HG03025 (cell line): Measurements from ENCODE around the gene EML6.

Experiments
- ATAC-seq: cut with Tn5 transposase; IDR thresholded peaks from one replicate; pipeline ENCODE4 v1.9.1; 2021; ENCODE audit warnings: mild to moderate bottlenecking, moderate library complexity; ENCODE audit not compliant: unreplicated experiment, low FRiP score

The EML6 gene

GRCh38 chr2:54789878-54790277, 66.4 kb downstream of the EML6 start:
- no peak for ATAC-seq

DNA sequence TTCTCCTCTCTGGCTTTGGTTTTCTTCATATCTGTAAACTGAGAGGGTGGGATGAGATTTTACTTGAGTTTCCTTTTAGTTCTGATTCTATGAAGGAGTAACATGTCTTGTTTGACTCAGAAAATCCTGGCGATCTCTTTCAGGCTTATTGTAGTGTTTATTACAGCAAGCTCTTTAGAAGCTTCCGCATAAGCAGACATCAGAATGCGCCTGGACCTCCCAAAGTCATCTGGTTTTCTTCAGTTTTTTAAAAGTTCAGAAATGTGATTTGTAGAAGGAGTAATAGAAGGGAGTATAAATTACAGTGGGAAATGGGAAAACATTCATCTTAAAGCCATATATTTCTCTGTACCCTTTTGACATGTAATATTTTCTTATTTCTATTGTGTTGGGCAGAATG, 68.4 kb downstream of the EML6 start:
- no peak for ATAC-seq

- no peak for ATAC-seq
These were observed 73.8 kb downstream of the EML6 start for GRCh38 chr2:54797307-54797706.

DNA sequence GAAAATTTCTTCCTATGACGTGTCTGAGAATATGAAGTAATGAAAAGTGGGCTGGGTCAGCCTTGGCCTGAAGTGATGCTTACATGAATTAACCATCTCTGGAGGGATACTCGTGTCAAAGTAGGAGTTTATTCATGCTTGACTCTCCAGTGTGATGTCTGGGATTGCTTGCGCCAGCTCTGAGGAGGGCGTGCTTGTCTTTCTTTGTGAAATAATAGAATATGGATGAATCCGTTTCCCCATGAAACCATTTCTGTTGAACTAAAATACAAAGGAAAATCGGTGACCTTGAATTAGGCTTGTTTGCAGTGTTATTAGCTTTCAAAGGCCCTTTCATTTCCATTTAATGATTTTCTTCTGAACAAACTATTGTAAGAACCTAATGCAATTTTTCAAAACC, 77.9 kb downstream of the EML6 start:
- no peak for ATAC-seq

DNA sequence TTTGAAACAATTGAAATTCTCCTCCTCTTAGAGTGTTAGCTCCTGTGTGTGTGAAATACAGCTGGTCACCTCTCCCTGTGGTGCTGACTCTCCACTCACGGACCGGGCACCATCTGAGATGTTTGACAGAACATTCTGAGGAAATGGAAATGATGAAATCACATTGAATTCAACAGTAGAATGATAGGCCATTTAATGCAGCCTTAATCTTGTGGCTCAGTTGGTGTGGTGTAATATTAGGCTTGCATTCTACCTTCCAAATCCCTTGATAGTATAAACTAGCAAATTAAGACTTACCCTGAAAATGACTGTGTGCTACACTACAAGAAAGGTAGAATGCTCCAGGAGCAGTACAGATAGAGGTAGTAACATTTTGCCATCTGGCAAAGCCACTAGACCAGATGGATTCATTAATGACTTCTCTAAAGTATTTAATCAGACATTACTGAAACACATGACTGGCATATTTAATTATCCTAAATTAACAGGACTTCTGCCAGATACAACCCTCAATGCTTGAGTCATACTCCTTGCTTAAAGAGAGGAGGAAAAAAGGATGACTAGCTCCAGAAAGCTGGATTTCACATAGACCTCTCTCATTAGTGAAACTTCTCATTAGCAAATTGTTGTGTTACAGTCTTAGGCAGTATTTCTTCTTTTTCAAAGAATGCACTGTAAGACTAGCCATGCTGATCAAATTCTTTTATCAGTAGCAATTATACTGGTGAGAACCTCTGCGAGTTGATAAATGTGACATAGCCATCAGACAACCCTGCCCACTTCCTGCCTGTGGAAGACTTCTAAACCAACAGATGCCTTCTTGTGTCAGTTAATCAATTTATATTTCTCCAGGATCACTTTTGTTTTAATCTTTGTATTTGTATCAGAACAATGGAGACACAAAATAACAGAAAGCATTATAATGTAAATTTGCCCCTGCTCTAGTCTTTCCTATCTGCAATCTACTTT, 80.6 kb downstream of the EML6 start:
- ATAC-seq, result no peak

GRCh38 chr2:54805255-54805654, 81.8 kb downstream of the EML6 start:
- no peak for ATAC-seq

DNA sequence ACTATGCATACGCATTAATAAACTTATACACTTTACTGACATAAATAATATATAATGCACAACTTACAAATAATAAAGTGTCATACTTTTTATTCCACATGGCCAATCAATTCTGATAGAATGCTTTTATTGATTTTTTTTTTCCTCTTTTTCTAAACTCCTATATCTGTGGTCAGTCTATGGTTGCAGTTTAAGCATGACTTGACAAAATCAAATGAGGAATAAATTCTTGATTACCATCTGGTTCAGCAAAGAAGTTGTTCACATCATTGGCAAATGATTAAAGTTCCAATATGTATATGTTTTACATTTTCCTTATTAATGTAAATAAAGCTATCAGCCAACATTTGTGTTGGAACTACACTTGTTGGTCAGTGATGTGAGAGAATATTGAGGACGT, 83.5 kb downstream of the EML6 start:
- no peak for ATAC-seq

DNA sequence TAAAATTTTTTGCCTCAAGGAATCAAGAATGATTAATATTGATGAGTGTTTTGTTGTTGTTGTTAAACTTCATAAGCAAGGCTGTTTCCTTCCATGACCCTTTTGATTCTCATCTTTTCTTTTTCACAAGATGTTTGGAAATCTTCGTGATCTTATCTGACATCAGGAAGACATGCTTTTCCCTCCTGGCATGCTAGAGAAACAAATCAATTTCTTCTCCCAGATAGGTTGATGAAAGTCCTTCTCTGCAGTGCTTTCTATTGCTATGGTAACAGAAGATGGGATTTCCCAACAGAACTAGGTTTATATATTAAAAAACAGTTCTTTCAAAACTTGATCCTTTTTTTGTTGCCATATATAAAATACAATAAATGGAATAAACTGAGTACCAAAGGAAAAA, 85.2 kb downstream of the EML6 start:
- no peak for ATAC-seq

GRCh38 chr2:54809819-54810218, 86.4 kb downstream of the EML6 start:
- no peak for ATAC-seq

DNA sequence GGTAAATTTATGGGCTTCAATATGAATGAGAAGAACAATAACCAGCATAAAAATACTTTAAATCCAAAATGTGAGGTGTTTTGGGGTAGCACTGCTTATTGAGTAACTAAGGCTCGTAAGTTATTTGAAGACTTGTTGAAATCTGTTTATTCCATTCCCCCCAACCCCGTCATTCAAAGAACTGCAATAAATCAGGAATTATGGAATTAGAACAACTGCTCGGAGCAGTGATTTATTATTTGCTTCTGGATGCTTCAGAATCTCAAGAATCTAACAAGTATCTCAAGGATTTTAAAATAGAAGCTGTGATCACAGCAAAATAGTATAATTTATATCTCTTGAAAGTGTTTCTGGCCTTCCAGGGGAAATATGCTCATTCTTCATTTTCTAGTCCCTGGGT, 86.8 kb downstream of the EML6 start:
- ATAC-seq, result no peak

- ATAC-seq, result no peak
These were observed 90.1 kb downstream of the EML6 start for GRCh38 chr2:54813584-54813983.

DNA sequence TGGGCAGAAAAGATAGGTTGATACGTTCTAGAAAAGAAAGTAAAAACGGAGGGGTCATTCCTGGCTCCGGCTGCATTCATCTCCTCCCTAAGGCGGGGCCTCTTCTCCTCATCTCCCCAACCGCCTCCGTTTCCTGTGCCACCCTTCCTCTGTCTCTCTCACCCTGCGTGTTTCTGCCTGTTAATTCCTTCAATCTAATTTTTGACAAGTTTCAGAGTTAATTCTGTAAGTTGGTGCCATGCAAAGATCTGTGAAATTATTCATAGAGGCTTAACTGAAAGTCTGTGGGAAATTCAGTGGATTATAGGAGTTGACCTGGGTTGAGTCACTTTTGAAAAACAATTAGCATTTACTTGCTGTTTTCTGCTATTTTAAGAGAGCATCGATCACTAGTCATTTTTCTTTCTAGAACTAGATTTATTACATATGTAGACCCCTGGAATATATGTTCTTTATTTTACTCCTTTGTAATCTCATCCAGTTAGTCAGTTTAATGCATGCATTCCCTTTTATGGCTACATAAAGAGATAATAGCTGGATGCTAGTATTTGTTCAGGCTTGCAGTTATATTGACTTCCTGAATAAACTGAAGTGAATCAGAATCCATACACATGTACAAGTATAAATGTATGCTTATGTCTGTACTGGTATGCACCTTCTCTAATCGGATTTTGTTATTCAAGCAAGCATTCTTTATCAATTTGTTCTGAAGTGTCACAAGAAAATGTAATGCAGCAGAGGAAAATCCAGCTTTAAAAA, 91.1 kb downstream of the EML6 start:
- no peak for ATAC-seq

DNA sequence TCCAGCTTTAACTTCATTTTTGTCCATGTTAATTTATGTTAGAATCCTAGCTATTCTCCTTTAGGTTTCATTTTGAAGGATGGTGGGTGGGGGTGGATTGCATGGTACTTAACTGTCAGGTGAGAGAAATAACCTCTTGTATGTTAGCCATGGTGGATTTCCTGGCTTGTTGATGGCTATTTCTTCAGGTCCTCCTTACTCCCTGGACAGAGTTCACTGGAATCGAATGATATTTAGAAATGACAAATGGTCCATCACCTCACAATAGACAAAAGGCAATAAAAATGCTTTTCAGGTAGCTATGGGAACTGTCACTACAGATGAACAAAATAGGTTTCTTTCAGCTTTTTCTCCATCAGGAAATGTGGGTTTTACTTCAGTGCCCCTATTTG, 91.7 kb downstream of the EML6 start:
- no peak for ATAC-seq

DNA sequence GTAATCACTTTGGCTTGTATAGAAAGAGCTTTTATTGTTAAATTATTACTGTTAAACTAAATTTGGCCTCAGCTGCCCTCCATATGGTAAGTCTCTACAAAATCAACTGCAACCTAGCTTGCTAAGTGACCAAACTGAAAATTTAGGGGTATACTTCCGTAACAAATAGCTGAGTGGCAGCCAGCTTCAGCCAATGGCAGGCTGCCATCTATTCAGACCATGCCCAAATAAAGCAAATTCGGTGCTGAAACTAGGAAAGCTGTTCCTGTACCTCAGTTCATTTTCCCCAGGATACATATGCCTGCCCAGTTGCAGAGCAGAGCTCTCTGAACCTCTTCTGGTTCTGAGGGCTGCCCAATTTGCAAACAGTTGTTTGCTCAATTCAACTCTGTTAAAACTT, 94.8 kb downstream of the EML6 start:
- no peak for ATAC-seq

- no peak for ATAC-seq
These were observed 97.1 kb downstream of the EML6 start for GRCh38 chr2:54820558-54820957.

DNA sequence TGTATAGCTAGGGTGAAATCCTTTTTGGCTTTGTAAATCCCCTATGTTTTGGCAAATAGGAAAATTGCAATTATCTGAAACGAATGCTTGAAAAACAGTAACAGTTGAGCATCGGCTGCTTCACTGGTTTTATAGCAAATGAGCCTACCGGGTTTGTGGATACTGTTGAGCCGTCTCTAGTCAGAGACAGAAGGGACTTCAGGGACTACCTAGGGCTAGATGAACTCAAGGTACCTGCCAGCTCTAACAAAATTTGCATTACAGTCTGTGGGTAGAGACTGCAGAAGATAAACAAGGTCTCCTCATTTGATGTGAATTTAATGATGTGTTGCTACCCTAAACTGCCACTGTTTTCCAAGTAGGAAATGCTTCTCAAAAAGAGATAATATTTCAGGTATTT, 101.1 kb downstream of the EML6 start:
- no peak for ATAC-seq

GRCh38 chr2:54830546-54830945, 107.1 kb downstream of the EML6 start:
- no peak for ATAC-seq

DNA sequence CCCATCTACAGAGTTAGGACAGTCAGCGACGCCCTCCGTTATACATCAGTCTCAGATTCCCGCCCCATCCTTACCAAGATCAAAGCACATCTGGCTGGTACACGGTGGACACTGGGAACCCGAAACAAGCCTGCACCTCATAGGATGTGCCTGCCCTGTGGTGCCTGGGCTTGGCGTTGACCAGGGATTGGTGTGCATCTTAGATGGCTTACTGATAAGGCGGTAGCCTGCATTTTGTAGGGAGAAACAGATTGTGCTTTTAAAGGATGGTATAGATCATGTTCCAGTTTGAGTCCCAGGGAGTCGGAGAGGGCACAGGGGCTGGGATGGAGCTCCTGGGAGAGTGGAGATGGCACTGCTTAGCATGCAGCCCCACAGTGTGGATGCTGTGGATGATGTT, 108.0 kb downstream of the EML6 start:
- no peak for ATAC-seq

- no peak for ATAC-seq
These were observed 111.3 kb downstream of the EML6 start for GRCh38 chr2:54834721-54835120.

DNA sequence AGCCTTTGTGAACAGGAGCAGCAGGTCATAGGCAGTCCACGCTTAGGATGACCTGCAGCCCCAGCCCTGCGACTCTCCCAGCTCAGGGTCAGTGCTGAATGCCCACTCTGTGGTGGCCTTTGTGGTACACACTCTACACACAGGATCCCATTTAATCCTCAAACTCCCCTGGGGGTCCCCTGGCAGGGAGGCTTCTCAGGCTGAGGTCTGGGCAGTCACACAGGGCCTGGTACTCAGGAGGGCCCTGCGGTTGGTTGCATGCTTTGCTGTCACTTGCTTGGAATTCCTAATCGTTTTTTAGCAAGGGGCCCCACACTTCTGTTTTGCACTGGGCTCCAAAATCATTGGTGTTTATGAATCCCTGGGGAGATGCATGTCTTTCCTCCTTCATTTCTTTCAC, 113.0 kb downstream of the EML6 start:
- ATAC-seq, result no peak

- ATAC-seq, result no peak
These were observed 115.1 kb downstream of the EML6 start for GRCh38 chr2:54838585-54839035.
